Measurements from ENCODE around the gene RASGRF1.
"Not testable (repeated sequence)": the region's sequence is repeated elsewhere in the genome, so short reads cannot be mapped to it uniquely, and the experiment has no call there.

RASGRF1 gene

DNA sequence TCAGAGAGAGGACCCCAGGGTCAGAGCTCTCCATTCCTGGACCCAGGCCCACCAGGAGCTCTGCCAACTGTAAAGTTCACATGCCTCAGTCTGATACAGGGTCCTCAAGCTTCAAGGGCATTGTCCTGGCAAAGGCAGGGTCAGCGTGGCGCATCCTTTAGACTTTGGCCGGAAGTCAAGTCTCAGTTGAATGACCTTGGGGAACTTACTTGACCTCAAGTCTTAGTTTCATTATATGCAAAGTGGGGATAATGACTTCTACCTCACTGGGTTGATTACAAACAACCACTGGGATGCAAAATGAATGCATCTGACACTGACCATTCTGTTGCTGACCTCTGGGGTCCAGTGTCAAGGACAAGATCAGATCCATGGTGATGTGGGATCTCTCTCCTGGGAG, 75.2 kb downstream of the RASGRF1 start:
- DNase-seq (ENCODE audit: low read depth in 2 of 3, low spot score in 1 of 3): no peak

DNA sequence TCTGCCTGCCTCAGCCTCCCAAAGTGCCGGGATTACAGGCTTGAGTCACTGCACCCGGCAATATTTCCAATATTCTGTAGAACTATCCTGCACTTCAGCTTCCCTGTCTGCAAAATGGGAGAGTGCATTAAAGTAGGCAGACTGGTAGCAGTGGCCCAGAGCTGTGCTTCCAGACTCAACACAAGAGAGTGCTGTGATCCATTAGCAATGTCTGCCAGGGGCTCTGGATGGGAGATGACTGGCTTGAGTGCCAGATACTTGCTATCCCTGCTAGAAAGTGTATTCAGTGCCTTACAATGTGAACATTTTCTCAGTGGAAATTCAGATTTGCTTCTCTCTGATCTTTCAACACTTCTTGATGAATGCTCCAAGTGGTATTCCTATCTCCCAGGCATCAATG, 80.3 kb downstream of the RASGRF1 start:
- DNase-seq (ENCODE audit: low read depth in 2 of 3, low spot score in 1 of 3): no peak

DNA sequence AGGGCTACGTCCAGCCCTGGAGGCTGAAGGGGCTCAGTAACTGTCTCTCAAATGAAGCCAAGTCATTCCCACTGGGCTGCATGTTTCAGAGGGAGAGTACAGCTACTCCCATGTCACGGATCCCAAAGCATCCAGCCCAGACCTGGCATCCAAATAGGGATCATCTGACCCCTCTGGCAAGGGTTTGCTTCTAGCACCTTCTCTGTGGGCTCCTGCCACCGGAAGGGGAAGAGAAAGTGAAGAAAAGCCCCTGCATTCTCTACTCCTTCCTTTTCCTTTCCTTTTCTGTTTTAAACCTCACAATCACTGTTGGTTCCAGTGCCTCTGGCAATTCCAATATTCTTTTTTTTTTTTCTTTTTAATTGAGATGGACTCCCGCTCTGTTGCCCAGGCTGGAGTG, 81.2 kb downstream of the RASGRF1 start:
- DNase-seq (ENCODE audit: low read depth in 2 of 3, low spot score in 1 of 3): no peak

DNA sequence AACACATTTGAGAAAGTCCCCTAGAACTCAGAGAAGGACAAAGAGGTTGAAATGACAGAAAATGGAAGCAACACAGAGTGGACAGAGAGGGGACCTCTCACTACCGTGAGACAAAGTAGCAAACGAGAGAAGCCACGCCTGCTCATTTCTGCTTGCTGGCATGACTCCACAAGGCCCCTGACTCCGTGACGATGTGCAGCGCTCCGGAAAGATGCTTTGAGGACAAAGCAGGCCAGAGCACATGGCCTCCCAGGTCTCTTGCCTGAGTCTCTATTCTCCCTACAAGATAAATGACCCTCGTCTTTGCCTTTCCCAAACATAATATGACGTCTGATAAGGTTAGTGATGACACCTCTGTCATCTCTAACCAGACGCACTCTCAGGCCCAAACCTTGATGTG, 81.9 kb downstream of the RASGRF1 start:
- no peak for DNase-seq (ENCODE audit: low read depth in 2 of 3, low spot score in 1 of 3)

DNA sequence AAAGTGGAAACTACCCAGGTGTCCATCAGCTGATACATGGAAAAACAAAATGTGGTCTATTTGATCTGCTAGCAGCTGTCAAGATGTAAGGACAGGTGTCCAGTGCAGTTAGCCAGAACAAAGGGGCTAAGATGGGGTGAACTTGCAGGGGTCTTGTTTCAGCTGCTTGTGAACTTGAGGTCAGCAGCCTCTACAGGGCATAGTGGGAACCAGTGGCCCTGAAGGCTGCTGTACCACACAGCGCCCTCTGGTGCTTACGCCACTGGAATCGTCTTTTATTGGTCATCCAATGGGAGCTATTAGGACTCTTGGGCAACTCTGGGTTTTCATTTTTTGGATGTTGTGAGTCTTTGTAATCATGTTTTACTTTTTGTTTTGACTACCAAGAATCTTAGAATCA, 83.5 kb downstream of the RASGRF1 start:
- DNase-seq (ENCODE audit: low read depth in 2 of 3, low spot score in 1 of 3): peak in 1 of 3 donors; percentile 12

DNA sequence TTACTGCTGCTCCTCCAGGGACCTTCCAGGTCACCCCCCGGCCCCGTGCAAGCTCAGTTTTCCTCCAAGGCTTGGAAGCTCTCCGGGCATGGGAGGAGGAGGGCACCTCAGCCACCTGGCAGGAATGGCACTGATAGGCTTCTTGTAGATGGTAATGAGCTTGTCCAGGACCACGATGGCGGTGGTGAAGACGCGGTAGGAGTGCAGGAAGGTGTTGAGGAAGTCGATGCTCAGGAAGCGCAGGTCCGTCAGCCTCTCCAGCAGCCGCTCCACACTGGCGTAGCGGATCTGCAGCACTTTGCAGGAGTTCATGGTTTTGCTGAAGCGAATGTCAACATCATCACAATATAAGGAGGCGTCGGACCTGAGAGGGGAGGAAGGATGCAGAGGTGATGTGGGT, 84.5 kb downstream of the RASGRF1 start:
- DNase-seq (ENCODE audit: low read depth in 2 of 3, low spot score in 1 of 3): no peak

DNA sequence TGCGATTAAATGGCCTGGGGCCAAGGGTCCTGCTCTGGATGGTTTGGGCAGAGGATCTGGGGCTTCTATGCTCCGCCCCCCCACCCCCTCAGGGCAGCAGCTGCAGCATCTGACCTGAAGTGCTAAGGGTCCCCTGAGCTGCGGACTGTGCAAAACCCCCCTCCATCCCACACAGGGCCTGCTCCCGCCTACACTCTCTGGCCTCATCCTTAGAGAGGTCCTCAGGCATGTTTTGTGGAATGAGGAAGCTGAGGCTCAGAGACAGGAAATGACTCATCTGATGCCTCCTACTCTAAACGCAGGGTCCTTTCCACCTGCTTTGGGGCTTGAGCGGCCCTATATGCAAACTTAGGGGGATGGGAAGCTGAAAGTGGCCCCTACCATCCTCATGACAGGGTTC, 86.2 kb downstream of the RASGRF1 start:
- DNase-seq (ENCODE audit: low read depth in 2 of 3, low spot score in 1 of 3): no peak

DNA sequence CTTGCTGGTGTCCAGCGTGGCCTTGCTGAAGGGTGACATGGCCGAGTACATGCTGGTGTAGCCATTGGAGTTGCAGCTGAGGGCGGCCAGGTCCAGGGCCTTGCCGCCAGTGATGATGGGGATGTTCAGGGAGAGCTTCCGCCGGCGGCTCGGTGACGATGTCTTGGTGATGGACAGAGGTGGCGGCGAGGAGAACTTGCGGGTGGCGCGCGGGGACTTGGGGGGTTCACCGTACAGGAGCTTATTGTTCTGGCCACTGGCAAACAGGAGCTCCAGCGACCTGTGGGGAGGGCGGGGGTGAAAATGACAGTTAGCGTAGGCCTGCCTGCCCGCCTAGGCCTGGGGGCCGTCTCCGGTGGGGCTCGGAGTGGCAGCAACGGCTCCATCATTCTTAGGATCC, 86.7 kb downstream of the RASGRF1 start:
- DNase-seq (ENCODE audit: low read depth in 2 of 3, low spot score in 1 of 3): no peak

DNA sequence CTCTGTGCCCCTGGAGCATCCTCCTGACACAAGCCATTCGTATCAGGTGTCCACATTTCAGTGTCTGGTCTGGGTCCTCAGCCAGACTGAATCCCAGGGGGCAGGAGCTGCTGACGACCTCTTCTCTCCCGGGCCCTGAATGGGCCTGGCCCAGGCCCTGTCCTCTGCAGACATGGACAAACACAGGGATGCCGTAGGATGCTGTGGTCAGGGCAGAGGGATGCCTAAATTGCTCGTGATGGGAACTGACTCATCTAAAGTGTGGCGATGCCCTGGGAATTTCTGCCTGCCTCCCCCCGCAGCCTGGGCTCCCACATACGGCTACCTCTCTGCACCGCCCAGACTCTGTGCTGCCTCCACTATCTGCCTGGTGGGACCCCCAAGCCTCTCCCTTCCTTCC, 87.3 kb downstream of the RASGRF1 start:
- DNase-seq (ENCODE audit: low read depth in 2 of 3, low spot score in 1 of 3): no peak

DNA sequence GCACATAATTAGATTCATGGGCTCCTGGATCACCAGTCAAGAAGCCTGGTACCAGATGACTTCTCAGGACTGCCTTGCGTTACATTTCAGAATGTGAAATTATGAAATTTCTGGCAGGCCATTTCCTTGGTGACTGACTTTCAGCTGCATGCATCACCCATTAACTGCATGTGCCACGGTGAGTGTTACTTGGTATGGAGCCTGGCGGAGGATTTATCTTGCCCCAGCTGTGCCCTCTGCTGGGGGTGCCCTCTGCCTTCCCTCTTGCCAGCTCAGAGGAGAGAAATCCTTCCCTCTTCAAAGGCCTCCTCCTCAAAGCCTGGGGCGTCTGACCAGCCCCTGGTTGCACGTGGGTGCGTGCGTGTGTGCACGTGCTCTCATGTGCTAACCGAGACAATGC, 88.0 kb downstream of the RASGRF1 start:
- no peak for DNase-seq (ENCODE audit: low read depth in 2 of 3, low spot score in 1 of 3)

DNA sequence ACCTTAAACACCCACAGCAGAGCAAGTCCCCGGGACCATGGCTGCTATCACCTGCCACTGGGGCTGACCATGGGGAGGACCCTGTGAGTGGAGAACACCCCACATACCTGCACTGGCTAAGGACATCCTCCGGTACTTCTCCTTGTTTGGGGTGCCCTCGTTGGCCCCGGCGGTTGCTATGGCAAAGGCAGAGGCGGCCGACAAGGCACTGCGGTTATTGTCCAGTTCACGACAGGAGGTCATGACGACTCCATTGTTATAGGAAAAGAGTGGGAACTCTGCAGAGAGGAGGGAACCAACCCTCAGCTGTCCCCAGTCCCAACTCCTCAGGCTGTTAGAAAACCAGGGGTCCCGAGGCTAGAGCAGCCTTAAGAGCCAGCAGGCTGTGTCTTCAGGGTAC, 90.9 kb downstream of the RASGRF1 start:
- DNase-seq (ENCODE audit: low read depth in 2 of 3, low spot score in 1 of 3): no peak

DNA sequence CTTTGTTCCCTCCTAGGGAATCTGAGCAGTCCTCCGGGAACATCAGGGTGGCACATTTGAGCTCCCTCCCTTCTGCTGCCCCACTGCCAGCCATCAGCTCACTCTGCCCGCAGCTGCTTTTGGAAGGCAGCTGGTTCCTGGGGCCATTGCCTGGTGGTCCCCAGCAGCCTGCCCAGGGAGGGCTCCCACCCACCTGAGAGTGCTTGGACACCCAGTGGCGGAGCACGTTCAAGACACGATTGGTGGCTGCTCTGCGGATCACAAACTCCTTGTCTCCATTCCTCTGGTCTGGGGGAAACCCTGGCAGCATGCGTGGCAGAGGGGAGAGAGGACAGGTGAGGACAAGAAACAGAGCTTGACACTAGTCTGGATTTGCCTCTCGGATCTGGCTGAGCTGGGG, 92.1 kb downstream of the RASGRF1 start:
- DNase-seq (ENCODE audit: low read depth in 2 of 3, low spot score in 1 of 3): no peak

DNA sequence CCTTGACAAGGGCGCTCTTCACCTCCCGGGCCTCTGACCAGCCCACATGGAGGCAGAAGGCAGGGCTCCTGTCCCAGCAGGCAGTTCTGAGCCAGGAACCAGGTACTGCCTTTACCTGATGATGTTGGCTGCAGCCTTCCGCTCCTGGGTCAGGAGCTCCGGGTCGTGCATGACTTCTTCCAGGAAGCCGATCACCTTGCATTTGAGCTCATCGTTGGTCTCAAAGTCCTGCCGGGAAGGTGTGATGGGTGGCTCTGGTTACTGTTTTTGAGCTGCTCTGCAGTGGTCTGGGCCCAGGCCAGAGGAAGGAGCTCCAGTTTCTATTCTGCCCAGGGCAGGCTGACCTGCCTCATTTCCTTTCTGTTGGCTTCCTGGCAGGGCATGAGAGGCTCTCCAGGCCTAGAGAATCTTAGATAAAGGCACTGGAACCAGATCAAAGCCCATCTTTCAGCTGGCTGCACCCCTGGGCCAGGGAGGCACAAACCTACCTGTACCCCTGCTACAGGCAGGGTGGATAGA, 92.5 kb downstream of the RASGRF1 start:
- no peak for DNase-seq (ENCODE audit: low read depth in 2 of 3, low spot score in 1 of 3)

DNA sequence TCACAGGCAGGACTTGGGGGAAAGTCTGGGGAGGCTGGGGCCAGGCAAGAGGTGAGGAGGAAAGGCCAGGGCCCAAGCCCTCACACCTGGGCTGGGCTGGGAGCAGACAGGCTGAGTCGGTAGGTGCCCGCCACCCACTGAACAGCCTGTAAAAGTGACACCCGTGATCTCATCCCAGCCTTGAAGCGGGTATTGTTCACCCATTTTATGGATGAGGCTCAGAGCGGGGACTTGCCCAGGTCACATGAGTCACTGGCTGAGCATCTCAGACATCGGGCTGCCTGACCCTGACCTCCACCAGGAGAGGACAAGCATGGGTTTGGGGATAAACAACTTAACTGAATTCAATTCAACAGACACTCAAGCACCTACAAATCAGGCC, 93.7 kb downstream of the RASGRF1 start:
- DNase-seq (ENCODE audit: low read depth in 2 of 3, low spot score in 1 of 3): no peak

DNA sequence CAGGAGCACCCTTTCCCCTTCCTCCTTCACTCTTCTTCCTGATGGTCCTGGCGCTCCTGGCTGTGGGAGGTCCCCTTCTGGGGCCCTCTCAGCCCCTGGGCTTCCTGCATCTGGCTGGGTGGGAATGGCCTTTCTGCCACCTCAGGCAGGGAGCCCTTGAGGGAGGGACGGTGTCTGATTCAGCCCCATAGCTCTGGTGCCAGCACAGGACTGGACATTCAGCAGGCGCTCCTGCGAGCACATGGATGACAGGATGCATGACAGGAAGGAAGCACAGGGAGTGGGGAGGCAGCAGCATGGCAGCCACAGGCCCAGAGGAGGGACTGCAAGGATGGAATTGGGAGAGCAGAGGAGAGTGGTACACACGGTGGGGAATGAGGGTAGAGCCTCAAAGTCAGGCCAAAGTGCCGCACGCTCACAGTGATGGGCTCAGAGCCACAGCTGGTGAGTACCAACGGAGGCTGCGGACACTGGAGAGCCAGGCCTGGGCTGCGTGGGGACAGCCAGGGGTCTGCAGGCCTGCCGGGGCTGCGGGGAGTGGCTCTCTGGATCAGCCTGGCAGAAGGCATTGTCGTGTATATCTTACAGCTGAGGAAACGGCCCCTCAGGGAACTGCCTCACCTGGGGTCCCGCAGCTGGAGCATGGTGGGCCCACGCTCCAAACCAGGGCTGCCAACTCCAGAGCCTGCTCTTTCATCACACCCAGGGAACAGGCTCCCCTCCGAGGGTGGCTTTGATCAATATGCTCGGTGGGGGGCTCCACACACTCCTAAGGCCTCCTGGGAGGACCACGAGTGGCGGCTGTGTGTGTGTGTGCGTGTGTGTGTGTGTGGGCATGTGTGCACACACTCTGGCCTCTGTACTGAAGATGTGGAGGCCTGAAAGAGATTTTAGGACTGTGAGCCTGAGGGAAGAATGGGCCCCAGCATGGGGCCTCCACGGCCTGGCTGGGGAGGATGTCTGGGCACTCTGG, 94.4 kb downstream of the RASGRF1 start:
- no peak for DNase-seq (ENCODE audit: low read depth in 2 of 3, low spot score in 1 of 3)

DNA sequence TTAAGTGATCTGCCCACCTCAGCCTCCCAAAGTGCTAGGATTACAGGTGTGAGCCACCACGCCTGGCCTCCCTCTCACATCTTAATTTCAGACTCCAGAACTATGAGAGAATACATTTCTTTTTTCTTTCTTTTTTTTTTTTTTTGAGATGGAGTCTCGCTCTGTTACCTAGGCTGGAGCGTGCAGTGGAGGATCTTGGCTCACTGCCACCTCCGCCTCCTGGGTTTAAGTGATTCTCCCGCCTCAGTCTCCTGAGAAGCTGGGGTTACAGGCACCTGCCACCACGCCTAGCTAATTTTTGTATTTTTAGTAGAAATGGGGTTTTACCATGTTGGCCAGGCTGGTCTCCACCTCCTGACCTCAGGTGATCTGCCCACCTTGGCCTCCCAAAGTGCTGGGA, 95.4 kb downstream of the RASGRF1 start:
- DNase-seq (ENCODE audit: low read depth in 2 of 3, low spot score in 1 of 3): not testable (repeated sequence)

DNA sequence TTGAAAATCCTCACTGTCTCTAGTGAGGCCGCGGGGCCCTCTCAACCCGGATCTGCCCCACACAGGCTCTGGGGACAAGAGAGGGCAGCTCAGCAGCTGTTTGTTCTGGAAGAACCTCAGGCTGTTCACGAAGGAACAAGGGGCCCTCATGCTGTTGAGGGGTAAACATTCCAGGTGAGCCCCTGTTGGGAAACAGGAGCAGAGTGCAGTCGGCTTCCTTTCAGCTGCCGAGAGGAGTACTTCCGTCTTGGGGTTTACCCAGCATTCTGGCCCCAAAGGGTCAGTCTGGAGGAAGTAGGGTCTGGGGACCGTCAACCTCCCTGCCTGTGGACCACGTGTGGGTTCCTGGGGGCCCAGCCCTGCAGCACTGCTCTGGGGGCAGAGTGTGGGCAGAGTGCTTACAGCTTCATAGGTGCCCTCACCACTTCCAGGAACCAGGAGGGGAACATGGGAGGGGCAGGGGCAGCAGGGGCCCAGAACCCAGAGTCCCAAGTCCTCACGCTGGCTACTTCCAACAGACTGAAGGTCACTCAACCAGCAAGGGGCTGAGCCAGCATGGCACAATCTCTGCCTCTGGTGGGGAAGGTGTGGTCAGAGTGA, 96.5 kb downstream of the RASGRF1 start:
- no peak for DNase-seq (ENCODE audit: low read depth in 2 of 3, low spot score in 1 of 3)

DNA sequence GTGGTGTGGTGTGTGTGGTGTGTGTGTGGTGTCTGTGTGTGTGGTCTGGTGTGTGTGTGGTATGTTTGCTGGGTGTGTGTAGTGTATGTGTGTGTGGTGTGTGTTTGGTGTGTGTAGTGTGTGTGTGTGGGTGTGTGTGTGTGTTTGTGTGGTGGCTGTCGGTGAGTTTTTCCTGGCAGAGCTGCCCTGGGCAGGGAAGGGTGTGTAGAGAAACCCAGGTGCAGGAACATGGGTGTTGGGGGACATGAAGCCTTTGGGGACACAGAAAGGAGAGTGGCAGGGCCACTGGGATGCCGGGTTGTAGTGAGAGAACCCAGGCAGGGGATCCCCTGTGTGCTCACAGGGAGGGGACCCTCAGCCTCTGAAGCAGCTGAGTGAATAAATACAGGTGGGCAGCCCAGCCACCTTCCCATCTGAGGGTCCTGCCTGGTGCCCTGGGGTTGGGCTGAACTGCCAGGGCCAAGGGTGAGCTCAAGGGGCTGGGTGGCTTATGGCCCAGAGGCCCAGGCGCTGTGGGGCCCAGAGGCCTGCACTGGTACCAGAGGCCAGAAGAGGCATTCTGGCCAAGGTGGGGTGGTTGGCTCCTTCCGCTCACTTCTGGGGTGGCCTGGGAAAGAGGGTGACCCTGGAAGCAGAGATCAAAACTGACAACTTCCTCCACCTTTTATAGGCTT, 97.2 kb downstream of the RASGRF1 start:
- DNase-seq (ENCODE audit: low read depth in 2 of 3, low spot score in 1 of 3): no peak

DNA sequence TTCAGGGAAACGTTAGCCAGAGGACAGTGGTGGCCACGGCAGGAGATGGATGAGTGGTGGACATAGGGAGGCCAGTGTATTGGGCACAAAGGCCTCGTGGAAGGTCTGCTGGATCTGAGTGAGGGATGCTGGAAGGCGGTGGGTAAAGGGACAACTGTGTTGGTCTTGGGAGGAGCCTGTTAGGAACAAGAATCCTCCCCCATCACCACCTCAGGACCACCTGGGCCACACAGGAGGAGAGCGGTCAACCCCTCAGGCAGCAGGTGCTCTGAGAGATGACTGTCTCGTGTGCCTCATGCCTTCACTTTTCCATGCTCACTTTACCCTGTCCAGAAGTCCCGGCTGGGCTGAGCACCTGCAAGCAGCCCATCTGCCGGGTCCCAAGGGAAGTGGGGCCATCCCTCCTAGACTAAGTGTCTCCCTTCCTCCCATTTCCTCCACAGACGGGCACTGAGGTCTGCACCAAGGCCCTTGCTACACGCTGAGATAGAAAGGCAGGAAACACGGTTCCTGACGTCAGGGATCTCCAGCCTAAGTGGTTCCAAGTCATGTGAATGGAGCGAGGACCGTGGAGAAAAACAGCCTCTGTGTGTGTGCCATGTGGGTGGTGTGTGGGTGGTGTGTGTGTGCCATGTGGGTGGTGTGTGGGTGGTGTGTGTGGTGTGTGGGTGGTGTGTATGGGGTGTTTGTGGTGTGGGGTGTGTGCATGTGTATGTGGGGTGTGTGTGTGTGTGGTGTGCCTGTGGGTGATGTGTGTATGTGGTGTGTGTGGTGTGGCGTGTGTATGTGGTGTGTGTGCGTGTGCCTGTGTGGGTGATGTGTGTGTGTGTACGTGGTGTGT, 97.9 kb downstream of the RASGRF1 start:
- no peak for DNase-seq (ENCODE audit: low read depth in 2 of 3, low spot score in 1 of 3)

DNA sequence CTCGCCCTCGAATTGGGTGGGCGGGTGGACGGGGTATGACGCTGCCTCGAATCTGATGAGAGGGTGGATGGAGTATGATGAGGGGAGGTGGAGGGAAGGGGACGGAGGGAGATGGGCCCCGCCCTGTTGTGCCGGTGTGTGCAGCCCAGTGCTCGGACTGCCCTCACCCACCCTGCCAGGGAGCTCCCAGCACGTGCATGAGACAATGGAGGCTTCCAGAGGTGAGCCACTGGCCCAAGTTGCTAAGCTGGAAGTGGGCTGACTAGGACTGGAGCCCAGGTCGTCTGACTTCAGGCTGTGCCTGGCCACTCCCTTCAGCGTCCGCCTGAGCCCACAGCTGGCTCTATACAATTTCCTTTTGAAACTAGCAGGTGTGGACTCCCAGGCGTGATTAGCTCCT, 98.7 kb downstream of the RASGRF1 start:
- DNase-seq (ENCODE audit: low read depth in 2 of 3, low spot score in 1 of 3): no peak

DNA sequence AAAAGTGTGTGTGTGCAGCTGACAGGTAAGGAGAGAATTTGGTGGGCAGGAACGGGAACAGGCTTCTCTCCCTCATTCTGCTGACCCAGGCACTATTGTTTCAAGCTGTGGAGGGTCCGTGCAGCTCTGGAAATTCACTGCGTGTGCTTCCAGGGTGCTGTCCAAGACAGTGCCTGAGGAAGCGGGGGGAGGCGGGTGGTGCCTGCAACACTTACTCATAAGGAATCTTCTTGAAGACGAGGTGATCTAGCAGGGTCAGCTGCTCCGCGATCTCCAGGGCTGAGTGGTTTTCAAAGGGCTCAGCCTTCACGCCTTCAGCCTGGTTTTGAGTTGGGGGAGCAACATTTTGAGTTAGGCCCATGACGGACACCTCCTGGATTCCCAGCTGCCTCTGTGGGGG, 99.1 kb downstream of the RASGRF1 start:
- DNase-seq (ENCODE audit: low read depth in 2 of 3, low spot score in 1 of 3): no peak
